Measurements from ENCODE around the gene RHBDD1.

The RHBDD1 gene

GRCh38 chr2:226888971-226889370, 53.1 kb downstream of the RHBDD1 start:
- DNase-seq: no peak

DNA sequence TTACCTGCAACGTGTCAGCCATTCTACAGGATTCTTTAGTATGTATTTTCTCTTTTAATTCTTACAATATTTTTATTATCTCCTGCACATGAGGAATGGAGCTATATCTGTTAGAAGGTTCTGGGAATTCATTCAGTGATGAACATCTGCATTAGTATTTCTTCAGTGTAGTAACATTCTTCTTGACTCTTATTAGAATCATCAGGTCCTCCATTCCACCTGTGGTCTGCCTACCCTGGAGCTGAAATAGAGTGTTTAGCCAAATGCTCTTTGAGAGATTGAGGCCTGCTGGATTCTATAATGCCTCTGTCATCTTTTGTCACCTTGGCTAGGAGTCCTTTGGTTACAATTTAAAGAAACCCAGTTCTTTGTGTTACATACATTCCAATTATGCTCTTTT, 54.4 kb downstream of the RHBDD1 start:
- no peak for DNase-seq

GRCh38 chr2:226891780-226892590, 56.1 kb downstream of the RHBDD1 start:
- no peak for DNase-seq

- DNase-seq: no peak
Observed at GRCh38 chr2:226892729-226893128, 56.9 kb downstream of the RHBDD1 start.

DNA sequence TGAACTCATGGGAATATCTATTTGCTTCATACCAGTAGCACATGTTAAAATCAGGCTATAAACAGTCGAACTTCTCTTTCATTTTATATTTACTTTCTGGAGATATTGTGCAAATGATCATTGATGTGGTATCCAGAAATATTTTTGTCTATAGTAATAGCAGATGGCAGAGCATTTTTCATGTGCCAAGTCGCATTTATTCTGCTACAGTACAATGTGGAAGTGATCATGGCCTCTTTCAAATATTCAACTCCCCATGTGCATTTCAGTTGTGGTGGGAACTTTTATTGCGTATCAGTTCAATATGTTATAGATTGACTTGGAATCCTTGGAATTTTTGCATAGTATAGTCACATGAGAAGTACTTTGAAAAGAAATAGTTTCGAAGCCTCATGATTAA, 57.4 kb downstream of the RHBDD1 start:
- no peak for DNase-seq

GRCh38 chr2:226894752-226895151, 58.9 kb downstream of the RHBDD1 start:
- no peak for DNase-seq

GRCh38 chr2:226895579-226895978, 59.7 kb downstream of the RHBDD1 start:
- no peak for DNase-seq

- no peak for DNase-seq
Observed at GRCh38 chr2:226898121-226898520, 62.3 kb downstream of the RHBDD1 start.

- no peak for DNase-seq
Observed at GRCh38 chr2:226898897-226899296, 63.0 kb downstream of the RHBDD1 start.

- DNase-seq: no peak
Observed at GRCh38 chr2:226902041-226902966, 66.5 kb downstream of the RHBDD1 start.

DNA sequence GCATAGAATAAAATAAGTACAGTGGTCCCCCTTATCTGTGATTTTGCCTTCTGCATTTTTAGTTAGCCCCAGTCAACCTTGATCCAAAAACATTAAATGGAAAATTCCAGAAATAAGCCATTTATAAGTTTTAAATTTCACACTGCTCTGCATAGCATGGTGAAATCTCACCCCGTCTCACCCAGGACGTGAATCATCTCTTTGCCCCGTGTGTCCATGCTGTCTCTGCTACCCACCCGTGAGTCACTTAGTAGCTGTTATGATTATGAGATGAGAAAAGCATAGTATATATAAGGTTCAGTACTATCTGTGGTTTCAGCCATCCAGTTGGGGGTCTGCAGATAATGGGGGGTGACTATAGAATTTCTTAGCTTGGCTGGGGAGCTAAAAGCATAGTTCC, 67.3 kb downstream of the RHBDD1 start:
- DNase-seq: no peak

DNA sequence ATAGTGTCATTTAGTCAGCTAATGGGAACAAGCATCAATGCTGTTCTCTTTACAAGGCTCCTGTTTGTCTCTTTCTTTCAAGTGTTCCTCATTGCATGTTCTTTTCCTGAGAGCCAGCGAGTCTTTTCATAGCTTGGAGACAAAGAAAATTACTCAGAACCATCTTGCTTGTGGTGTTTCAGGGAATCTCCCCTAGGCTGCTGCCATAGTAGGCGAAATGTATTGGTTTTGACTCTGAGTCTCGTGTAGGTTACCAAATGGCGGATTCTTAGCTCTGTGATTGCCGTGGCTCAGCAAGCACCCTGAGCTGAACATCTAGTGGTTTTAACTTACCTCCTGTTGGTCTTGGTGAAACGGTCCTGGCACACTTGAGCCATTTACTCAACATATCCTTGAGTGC, 68.7 kb downstream of the RHBDD1 start:
- no peak for DNase-seq

GRCh38 chr2:226905718-226906117, 69.9 kb downstream of the RHBDD1 start:
- DNase-seq: no peak

DNA sequence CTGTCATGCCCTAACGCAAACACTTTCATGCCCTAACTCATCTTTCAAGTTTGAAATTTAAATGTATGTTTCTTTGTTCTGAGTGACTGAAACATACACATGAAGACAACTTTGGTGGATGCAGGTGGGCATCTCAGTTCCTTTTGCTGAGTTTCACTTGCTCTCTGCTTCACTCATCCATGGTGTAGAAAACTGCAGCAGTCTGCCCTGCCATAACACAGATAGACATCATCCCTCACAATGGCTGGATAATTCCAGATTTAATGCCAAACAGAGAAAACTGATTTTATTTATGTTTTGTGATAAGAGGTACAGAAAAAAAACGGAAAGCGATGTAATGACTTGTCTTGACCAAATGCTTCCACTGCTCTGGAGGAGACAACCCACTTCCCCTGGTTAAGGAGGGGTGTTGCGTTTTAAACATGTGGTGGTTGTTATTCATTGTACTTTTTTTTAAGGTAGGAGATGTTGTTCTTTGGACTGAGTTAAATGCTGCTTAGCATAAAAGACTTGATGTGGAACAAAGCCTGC, 70.4 kb downstream of the RHBDD1 start:
- DNase-seq: no peak

GRCh38 chr2:226909126-226909525, 73.3 kb downstream of the RHBDD1 start:
- no peak for DNase-seq

DNA sequence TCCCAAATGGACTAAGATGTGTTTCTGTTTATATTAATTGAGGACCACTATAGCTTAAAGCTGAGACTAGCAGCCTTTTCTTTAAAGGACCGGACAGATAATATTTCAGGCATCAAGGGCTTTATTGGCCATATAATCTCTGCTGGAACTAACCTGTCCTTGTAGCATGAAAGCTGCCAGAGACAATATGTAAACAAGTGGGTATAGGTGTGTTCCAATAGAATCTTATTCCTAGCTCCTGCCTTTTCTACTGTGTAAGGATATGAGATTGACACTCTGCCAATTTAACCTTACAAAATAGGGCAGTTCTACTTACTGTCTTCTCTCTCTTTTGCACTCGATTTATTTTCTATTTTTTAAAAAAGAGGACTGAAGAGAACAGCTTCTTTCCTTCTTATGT, 74.0 kb downstream of the RHBDD1 start:
- DNase-seq: no peak

DNA sequence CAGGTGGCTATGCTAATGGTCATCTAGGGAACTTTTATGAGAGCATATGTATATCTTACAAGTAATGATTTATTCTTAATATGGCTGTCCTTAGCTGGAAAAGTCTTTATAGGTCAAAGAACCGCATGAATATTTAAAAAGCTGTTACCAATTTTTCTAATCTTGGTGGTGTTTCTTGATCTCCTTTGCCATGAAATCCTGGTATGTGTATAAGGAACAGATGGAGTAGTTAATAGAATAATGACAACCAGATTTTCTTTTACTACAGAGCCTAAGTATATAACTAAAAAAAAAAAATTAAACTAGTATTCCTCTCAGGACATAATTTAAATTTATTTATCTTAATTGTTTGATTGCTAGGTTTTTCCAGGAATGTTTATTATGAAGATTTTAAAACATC, 74.5 kb downstream of the RHBDD1 start:
- no peak for DNase-seq

- no peak for DNase-seq
Observed at GRCh38 chr2:226911932-226912331, 76.1 kb downstream of the RHBDD1 start.

GRCh38 chr2:226913641-226914040, 77.8 kb downstream of the RHBDD1 start:
- DNase-seq: no peak

DNA sequence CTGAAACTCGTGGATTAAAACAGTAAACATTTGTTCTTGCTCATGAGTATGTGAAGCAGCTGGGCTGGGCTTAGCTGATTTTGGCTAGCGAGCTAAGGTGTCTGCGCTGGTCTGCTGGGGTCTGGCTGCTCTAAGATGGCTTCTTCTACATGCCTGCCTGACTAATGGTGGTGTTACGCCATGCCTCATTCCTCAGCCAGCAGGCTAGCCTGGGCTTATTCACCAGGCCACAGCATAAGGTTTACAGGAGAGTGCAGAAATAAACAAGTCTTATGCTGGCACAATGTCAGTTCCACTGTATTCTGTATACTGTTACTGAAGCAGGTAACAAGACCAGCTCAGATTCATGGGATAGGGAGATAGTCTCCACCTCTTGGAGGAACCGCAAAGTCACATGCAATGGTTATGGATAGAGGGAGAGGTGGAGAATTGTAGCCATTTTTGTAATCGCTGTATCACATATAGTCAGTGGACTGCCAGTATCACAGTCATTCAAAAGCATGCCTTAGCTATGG, 80.0 kb downstream of the RHBDD1 start:
- DNase-seq: no peak

DNA sequence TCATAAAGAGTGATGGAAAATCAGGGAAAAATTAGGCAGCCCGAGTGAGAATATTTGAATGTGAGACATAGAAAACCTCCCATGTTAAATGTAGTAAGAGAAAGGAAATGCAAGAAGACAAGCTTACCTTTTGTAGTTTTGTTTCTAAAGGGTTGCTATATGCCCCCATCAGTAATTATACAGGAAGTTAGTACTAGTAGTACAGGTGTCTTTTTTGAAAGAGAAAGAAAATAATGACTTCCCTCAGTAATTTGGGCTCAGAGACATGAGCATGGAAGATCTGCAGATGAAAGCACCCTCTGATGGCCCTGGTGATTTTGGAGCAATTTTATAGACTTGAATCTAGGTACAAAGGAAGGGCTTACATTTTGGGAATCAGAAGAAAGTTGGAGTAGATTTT, 80.8 kb downstream of the RHBDD1 start:
- no peak for DNase-seq

DNA sequence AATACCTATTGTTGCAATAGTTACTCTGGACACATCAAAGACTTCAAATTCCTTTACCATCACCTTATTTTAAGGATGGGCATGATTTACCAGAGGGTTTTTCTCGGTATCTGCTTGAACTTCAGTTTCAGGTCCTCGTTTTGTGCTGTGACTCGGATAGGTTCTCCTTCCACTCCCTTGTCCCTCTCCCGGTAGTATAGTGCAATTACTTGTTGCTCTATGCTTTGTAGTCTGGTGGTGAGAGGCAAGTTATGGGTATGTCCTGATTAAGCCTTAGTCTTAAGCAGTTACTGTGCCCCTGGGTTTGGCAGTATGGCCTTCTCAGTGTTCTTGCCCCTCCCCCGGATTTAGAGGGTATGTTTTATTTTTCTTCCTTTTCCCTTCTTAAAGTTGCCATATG, 96.6 kb downstream of the RHBDD1 start:
- DNase-seq: no peak

- no peak for DNase-seq
Observed at GRCh38 chr2:226934546-226935201, 98.8 kb downstream of the RHBDD1 start.
